Esophagus muscularis mucosa (tissue), 3 donors: ENCODE measurements around the gene TRIM9.

Experiments used
- EP300 ChIP-seq: sonication (generic); formaldehyde crosslinking; IDR thresholded peaks from one replicate; pipeline ENCODE4 v1.6.1; 2017; ENCODE audit warnings: antibody characterized with exemption
- TF ChIP-seq, protein P1 (sequence below), 3 experiments: fragments of 200-600 bp in 2 of 3; fragments of 450-650 bp in 1 of 3; sonication (generic) in 2 of 3; IDR thresholded peaks; one replicate each; pipeline ENCODE4 v1.5.1; 2017 to 2019; ENCODE audit warnings: antibody characterized with exemption in 3 of 3, mild to moderate bottlenecking in 2 of 3, moderate library complexity in 1 of 3

- TF ChIP-seq, protein P1, sequence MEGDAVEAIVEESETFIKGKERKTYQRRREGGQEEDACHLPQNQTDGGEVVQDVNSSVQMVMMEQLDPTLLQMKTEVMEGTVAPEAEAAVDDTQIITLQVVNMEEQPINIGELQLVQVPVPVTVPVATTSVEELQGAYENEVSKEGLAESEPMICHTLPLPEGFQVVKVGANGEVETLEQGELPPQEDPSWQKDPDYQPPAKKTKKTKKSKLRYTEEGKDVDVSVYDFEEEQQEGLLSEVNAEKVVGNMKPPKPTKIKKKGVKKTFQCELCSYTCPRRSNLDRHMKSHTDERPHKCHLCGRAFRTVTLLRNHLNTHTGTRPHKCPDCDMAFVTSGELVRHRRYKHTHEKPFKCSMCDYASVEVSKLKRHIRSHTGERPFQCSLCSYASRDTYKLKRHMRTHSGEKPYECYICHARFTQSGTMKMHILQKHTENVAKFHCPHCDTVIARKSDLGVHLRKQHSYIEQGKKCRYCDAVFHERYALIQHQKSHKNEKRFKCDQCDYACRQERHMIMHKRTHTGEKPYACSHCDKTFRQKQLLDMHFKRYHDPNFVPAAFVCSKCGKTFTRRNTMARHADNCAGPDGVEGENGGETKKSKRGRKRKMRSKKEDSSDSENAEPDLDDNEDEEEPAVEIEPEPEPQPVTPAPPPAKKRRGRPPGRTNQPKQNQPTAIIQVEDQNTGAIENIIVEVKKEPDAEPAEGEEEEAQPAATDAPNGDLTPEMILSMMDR (IDR thresholded peaks at IDR 0.05), result no peak
- no peak for TF ChIP-seq EP300
Observed at GRCh38 chr14:51028361-51028760, 66.5 kb downstream of the TRIM9 start.
